MV-4-11 (cell line): ENCODE measurements around the gene DRD4.
A peak's percentile ranks its signal among the peaks of the same experiment; 100 is the strongest.

Source experiments
- DNase-seq: peaks from one replicate; lab custom pipeline; 2025; lab: John Stamatoyannopoulos, UW

The DRD4 gene

DNA sequence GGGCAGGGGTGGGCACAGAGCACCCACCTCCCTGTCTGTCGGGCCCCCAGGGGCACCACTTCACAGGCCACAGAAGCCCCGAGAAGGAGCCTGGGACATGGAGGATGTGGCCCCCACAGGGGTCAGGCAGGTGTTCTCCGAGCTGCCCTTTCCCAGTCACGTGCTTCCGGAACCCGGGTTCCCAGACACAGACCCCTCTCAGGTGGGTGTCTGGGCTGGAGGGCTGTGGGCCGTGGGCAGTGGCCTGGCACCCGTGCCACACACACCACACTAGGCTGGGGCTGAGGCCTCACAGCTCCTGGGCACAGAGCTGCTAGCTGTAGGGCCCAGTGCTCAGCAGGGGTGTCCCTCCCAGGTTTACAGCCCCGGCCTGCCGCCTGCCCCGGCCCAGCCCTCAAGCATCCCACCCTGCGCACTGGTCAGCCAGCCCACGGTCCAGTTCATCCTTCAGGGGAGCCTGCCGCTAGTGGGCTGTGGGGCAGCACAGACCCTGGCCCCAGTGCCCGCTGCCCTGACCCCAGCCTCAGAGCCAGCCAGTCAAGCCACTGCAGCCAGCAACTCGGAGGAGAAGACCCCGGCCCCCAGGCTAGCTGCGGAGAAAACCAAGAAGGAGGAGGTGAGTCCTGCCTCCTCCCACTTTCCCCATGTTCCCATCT, 26.8 kb upstream of the DRD4 start:
- DNase-seq = no peak

DNA sequence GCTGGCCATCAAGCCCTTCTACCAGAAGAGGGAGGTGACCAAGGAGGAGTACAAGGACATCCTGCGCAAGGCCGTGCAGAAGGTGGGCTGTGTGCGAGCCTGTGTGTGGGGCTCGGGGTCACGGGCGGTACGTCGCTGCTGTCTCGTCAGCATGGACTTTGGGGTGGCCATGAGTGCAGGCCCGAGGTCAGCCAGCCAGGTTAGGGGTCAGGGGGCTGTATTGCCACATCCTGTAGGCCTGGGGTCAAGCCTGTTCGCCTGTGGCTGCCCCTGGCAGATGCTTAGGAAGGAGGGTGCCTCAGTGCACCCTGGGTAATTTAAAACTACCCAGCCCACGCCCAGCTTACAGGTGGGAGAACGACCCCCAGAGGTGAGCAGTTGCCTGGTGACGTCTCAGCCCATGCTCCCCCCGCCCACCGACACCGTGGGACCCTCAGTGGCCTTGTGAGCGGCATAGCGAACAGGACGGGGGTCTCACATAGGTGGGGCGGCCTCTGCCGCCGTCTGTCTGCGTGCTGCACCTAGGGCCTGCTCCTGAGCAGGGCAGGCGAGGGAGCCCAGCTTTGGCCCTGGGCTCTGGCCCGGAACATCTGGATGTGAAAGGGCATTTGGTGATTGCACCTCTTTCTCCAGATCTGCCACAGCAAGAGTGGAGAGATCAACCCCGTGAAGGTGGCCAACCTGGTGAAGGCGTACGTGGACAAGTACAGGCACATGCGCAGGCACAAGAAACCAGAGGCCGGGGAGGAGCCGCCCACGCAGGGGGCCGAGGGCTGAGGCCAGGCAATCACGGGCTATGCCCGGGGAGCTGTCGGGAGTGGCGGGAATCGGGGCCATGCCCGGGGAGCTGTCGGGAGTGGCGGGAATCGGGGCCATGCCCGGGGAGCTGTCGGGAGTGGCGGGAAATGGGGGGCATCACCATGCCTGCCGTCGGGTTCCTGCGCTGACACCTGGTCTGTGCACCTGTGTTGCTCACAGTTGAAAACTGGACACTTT, 25.8 kb upstream of the DRD4 start:
- no peak for DNase-seq

DNA sequence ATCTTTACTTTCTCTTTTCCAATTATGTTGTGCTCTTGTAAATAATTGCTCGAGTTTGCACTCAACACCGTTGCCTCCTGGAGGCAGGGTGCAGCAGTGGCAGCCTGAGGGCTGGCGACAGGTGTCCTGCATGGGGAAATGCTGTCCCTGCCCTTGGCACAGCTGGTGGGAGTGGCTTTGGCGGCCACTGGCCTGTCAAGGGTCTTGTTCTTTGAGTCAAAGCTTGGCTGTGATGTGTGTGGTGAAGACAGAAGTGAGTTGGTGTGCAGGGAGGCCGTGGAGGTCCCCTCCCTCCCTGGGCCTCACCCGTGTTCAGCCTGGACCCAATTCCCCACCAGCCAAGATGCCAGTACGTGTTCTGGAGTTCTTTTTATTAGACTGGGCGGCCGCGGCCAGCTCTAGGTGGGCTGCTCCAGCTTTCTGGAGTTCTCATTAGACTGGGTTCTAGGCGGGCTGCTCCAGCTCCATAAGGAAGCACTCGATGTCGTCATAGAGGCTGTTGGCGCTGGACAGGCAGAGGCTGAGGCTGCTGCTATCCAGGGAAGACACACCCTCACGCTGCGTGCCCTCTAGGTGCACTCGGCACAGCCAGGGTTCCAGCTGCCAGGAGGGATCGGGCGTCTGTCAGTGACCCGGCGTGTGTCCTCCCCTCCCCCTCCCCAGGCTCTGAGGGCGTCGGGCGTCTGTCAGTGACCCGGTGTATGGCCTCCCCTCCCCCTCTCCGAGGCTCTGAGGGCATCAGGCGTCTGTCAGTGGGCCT, 24.7 kb upstream of the DRD4 start:
- peak; percentile 54 for DNase-seq

DNA sequence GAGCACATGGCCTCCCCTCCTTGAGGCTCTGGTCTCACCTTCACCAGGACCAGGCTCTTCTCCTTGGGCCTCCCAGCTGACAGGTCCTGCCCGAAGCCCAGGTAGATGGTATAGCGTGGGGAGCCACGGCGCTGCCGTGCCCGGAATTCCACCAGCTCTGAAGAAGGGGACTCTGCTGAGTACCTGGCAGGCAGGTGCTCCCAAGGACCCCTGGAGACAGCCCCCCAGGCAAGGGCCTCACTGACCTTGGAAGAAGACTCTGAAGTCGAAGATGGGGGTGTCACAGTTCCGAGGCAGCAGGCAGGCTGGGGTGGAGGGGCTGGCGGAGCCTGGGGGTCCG, 24.1 kb upstream of the DRD4 start:
- no peak for DNase-seq

DNA sequence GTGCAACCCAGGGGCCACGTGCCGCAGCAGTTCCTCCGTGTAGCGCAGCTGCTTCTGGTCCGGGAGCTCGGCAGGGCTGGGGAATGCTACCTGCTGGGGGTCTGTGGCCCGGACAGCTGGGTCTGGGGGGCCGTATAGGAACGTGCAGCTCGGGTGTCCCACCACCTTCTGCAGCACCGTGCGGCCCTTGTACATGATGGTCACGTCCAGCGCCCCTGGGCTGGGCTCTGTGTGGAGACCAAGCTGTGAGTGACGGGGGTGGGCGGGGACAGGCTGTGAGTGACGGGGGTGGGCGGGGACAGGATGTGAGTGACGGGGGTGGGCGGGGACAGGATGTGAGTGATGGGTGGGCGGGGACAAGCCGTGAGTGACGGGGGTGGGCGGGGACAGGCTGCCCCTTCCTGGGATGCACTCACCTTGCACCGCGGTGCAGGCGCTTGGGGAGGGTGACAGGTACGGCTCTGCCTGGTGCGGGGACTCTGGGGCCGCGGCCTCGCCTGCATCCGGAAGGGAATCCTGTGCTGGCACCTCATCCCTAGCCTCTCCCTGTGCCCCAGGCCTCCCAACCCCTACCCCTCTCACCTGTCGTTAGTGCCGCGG, 23.6 kb upstream of the DRD4 start:
- no peak for DNase-seq

DNA sequence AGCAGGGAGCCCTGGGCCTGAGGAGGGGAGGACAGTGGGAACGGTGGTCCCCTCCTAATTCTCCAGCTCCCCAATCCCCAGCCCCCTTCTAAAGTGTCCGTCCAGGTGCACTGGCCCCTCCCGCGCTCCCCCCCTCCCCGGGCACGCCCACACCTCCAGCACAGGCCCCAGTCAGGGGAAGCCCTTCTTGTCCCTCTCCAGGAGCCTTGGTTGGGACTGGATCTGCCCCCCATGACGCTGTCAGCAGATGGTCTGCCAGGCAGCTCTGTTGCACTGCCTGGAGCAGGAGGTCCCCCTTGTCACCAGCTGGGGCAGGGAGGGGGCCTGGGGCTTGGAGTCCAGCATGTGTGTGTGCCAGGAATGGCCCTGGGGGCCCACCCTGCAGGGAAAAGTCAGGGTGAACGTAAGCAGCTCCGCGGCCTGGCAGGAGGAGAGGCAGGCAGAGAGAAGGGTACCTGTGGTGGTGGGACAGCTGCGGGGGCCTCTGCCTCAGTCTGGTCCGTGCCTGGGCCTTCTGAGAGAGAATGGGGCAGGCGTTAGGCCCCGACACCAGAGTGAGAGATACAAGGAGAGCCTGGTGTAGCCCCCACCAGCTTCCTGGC, 22.9 kb upstream of the DRD4 start:
- no peak for DNase-seq

DNA sequence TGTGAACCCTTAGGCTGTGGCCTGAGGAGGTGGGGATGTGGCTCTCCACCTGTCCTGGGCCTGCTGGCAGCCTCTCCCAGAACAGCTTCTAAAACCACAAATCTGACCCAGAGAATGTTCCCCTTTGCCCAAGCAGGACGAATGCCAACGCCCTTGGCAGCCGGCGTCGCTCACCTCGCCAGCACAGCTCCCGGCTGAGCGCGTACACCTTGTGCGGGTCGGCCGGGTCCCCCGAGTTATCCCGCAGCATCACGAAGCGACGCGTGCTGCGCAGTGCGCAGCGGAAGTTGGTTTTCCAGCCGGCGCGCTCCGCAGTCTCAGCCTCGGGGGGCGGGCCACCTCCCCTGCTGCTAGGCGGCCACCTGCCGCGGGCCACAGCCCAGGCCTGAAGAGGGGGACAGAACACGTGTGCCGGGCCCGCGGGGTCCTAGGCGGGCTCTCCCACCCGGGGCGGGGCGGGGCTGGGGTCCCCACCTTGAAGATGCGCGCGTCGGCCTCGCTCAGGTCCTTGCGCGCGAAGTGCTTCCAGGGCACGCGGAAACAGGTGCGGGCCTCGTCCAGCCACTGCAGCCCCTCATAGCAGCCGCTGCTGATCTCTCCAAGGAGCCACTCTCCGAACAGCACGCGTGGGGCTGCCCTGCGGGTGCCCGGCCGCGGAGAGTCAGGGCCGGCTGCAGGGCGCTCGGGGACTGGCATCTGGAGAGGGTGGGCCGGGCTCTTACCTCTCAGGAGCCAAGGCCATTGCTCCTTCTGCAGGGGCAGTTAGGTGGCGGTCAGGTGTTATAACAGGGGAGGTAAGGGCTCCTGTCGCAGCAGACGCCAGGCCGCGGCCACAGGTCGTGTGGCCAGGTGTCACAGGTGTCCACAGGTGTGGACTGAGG, 22.2 kb upstream of the DRD4 start:
- no peak for DNase-seq

DNA sequence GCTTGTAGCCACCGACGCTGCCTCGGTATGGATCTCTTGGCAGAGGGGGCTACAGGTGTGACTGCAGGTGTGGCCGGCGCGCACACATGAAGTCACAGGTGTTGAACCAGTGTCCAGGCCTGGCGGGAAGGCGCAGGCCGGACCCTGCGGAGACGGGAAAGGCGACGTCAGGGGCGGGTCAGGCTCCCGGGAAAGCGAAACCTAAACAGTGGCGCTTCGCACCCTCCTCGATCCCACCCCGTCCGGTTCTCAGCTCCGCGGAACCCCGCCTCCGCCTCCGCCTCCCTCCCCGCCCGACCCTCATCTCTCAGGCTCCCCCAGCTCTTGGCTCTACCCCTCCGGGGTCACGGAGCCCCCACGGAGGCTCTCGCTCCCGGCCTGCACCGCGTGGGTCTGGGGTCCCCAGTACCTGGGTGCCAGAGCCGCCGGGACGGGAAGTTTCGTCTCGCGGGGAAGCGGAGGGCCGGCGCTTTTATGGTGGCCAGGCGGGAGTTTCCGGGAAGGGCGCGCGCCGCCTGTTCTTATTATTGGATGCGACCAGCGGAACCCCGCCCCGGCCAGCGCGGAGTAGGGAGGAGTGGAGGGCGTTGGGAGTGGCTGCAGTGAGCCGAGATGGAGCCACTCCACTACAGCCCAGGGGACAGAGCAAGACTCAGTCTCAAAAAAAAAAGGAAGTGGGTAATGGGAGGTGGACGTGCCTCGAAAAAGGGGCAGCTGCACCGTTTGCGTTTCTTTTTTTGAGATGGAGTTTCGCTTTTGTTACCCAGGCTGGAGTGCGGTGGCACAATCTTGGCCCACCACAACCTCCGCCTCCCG, 21.4 kb upstream of the DRD4 start, which contains the start of gene IRF7:
IRF7 (minus strand) TSS at position 447 of the 816 bp plus-strand sequence. CDS start 586 bp downstream, outside the sequence.
- peak; percentile 99 for DNase-seq

DNA sequence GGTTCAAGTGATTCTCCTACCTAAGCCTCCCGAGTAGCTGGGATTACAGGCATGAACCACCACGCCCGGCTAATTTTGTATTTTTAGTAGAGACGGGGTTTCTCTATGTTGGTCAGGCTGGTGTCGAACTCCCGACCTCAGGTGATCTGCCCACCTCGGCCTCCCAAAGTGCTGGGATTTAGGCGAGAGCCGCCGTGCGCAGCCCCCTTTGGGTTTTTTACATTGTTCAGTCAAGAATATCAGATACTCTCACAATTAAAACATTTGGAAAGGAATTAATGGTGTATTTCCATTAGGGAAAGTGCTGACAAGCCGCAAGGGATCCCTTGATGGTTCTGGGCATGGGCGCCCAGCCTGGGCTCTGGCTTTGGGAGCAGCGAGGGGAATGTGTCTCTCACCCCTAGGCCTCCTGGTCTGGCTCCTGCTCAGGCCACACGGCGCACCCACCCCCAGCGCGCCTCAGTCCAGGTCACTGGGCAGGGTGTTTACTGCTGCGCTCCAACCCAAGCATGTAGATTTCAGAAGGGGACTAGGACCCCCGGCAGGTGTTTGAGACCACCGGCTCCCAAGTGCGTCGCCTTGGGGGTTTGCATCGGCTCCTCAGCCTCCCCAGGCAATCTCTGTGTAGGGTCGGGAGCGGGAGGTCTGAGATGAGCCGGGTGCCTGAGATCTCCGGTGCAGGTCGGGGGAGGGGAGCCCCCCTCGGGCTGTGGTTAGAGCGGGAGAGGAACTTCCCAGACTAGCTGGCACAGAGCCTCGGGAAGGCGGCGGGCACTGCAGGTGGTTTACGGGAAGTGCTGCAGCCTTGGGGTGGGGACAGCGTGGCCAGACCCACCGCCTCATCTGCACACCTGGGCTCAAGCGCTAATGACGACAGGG, 20.5 kb upstream of the DRD4 start:
- no peak for DNase-seq

DNA sequence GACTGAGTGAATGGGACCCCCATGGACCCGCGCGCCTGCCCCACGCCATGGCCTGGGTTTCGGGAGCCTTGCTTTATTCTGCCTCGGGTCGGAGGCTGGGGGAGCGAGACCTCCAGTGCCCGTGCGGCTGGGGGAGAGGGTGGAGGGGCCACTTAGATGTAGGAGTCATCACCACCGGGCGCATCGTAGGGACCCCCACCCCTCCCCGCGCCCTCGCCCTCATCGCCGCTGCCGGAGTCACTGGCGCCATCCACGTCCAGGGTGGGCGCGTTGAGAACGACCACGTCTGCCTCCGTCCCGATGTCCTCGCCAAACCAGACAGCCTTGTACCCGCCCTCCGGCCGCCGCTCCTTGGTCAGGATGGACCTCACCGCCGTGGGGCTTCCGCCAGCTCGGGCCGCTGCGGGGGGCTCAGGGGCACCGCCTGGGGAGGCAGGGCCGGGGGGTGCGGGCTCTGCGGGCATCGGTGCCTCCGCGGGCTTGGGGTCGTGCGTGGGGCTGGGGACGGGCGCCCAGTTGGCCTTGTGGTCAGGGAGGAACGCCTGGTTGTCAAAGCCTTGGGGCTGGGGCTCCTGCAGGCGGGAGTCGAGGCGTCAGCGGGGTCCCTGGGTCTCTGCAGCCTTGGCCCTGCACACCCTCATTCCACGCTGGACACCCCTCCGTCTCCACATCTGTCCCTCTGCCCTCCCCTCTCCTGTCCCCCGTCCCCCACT, 19.7 kb upstream of the DRD4 start:
- no peak for DNase-seq

DNA sequence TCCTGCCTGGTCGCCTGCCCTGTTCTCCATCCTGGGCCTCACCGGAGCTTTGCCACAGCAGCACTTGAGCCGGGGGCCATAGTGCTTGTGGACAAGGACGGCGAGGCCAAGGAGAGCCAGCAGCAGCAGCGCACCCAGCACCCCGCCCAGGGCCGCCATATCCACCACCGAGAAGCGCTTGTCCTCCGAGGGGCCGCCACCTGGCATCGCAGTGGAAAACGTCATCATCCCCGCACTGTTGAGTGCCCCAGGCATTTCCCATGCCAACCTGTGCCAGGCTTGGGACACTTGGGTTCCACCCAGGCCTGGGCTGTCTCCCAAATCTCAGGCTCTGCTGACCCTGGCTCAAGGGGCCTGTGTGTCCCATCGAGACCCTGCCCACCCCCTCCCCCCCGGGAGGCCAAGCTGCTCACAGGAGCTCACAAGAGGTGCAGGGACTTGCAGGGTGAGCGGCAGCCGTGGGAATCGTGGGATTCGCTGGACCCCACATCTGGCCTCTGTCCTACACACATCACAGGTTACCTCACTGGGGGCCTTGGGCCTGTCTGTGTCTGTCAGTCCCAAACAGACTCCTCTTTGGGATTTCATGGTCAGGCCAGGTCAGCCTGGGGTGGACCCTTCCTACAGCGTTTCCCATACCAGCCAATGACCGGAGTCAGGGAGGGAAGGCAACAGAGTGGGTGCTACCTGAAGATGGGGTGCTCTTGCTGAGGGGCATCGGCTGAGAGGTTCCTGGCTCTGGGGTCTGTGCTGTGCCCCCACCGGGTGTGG, 19.0 kb upstream of the DRD4 start:
- DNase-seq = no peak

DNA sequence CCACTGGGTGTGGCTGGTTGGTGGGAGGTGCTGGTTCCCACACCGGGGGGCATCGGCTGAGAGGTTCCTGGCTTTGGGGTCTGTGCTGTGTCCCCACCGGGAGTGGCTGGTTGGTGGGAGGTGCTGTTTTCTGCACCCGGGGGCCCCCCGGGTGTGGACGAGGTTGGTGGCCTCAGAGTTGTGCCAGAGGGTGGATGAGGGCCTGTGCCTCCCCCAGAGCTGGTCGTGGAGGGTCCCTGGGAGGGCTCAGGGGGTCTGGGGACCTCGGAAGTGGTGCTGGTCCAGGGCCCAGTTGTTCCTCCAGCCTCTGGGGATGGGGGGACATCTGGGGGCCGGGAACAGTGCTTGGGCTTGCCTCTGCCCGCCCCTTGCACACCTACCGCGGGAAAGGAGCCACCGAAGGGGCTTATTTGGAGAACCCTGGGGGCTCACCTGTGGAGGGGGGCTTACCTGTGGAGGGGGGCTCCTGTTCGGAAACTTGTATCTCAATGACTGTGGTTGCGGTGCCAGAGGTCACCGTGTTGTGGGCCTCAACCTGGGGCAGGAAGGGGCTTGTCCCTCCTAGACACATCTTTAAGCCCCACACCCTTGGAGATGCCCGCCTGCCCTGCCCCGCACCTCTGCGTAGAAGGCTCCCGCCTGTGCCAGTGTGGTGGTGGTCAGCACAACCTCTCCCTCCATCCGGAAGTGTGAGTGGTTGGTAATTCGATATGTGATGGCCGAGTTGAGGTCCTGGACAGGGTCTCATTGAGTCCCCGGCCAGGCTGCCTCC, 18.0 kb upstream of the DRD4 start:
- no peak for DNase-seq

DNA sequence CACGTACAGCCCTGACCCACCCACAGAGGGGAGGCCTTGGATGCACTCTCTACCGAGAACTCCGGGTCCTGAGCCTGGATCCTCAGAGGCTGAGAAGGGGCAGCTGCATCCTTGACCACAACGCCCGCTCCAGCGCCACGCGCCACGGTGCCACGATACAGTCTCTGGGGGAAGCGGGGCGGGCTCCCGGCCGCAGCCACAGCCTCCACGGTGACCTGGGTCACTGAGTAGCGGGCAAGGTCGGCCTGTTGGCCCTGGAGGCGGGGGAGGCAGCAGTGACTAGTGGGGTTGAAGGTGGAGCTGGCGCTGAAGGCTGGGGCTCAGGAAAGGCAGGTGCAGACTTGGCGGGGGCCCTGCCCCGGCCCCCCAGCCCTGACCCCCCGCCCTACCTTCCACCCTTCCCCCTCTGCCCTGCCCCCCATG, 17.4 kb upstream of the DRD4 start:
- no peak for DNase-seq

DNA sequence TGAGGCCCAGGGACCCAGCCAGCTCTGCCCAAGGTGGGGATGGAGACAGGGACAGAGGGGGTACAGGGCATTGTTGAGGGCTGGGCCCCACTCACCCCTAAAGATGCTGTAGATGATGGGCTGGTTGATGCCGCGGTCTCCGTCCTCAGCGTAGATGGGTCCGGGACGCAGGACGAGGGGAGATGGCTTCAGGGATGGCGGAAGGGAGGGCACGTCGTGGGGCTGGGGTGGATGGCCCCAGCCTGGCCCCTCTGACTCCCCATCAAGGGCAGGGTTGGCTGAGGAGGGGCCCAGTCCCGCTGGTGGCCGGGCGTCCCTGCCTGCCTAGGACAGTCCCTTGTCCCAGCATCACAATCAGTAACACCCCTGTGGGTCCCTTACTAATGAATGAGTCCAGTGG, 16.9 kb upstream of the DRD4 start:
- no peak for DNase-seq

DNA sequence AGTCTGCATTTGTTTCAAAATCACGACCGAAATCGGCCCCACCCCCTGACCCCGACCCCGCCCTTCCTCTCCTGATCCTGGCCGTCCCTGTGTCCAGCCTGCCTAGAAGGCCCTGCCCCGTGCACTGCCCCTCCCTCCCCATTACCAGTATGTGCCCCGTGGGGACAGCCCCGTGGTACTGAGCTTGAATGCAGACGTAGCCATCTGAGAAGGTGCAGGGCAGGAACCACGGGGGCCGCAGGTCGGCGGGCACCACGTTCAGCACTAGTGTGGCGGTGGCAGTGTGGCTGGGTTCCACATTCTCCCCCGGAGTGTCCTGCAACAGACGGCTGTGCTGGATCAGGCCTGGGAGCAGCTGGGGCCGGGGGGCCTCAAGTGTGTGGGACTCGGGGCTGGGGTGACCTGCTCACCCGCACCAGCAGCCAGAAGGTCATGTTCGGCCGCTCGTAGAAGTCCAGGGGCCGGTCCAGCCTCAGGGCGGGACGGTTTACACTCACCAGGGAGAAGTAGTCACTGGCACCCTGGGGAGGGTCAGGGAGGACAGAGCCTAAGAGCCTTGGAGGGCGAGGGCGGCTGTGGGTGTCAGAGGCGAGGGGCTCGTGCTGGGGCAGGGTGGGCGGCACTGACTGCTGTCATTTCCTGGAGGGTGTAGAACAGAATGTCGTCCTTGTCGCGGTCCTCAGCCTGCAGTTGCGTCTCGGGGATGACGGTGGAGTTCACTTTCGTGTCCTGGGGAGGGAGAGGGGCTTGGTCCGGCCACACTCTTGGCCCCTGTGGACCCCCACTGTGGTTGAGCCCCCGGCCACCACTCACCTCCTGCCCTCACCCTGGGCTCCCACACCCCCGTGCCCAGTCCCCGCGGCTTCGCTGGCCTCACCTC, 15.9 kb upstream of the DRD4 start:
- DNase-seq = no peak

DNA sequence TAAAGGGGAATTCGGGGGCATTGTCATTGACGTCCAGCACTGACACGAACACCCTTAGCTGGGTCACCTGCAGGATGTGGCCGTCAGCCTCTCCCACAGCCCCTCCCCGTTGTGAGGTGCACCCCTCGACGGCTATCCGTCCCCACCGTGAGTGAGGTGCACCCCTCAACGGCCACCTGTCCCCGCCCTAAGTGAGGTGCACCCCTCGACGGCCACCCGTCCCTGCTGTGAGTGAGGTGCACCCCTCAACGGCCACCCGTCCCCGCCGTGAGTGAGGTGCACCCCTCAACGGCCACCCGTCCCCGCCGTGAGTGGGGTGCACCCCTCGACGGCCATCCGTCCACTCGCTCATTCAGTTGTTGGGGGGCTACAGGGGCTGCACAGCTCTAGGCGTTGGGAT, 15.2 kb upstream of the DRD4 start:
- no peak for DNase-seq
